OCI-LY3 (cell line): ENCODE results near the gene OPALIN.

Experiments
- EZH2phosphoT487 ChIP-seq: fragments of 200-600 bp; shearing (Covaris generic); IDR thresholded peaks from 2 replicates; pipeline ENCODE4 v1.6.1; 2018; ENCODE audit warnings: antibody characterized with exemption, mixed run types, low read depth
- TF ChIP-seq, protein P1 (sequence below): fragments of 200-600, 300-600 bp; sonication (generic); IDR thresholded peaks from 2 replicates; pipeline ENCODE4 v1.5.1; 2014; ENCODE audit warnings: antibody characterized with exemption, low read length, low read depth

DNA sequence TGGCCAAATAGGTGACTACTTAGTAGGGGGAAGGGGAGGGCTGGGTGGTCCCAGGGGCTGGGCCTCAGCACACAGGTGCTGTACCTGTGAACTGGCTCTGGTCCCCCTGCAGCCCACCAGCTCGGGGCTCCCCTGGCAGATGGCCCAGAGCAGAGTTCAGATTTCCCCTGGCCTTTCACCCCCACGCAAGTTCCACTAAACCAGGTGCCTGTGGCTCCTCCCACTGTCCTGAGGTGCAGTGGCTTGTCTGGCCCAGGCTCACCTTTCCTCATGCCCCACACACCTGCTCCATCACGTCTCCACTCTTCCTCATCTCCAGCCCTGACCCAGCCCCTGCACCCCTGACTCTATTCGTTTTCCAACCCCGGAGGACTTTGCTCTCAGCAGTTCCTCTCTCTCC, 47.3 kb upstream of the OPALIN start:
- TF ChIP-seq, protein P1, sequence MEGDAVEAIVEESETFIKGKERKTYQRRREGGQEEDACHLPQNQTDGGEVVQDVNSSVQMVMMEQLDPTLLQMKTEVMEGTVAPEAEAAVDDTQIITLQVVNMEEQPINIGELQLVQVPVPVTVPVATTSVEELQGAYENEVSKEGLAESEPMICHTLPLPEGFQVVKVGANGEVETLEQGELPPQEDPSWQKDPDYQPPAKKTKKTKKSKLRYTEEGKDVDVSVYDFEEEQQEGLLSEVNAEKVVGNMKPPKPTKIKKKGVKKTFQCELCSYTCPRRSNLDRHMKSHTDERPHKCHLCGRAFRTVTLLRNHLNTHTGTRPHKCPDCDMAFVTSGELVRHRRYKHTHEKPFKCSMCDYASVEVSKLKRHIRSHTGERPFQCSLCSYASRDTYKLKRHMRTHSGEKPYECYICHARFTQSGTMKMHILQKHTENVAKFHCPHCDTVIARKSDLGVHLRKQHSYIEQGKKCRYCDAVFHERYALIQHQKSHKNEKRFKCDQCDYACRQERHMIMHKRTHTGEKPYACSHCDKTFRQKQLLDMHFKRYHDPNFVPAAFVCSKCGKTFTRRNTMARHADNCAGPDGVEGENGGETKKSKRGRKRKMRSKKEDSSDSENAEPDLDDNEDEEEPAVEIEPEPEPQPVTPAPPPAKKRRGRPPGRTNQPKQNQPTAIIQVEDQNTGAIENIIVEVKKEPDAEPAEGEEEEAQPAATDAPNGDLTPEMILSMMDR, result no peak
- TF ChIP-seq EZH2phosphoT487, result no peak
